HCT116 (cell line): ENCODE results near the gene CD3D.

ENCODE experiments used
- ATF3 ChIP-seq: IDR thresholded peaks from 2 replicates; pipeline ENCODE4 v1.6.1; 2012
- CTCF ChIP-seq, 3 experiments: fragments of 200-600 bp in 1 of 3; sonication (generic) in 1 of 3; IDR thresholded peaks in 2 of 3; conservative IDR thresholded peaks in 1 of 3; 2 replicates each; pipeline ENCODE4 v1.5.1; 2012 to 2017; ENCODE audit warnings: low read depth in 2 of 3, low read length in 2 of 3, antibody characterized with exemption in 1 of 3, borderline replicate concordance in 1 of 3, control low read depth in 1 of 3, mild to moderate bottlenecking in 1 of 3, mixed read lengths in 1 of 3, mixed run types in 1 of 3, moderate library complexity in 1 of 3; ENCODE audit not compliant: insufficient read depth in 1 of 3
- EZH2 ChIP-seq: fragments of 200-600 bp; sonication (generic); IDR thresholded peaks from 2 replicates; pipeline ENCODE4 v1.6.1; 2017; ENCODE audit warnings: antibody characterized with exemption, mixed run types
- EZH2phosphoT487 ChIP-seq: fragments of 200-600 bp; IDR thresholded peaks from 2 replicates; pipeline ENCODE4 v1.6.1; 2018; ENCODE audit warnings: antibody characterized with exemption, borderline replicate concordance
- JUND ChIP-seq: IDR thresholded peaks from 2 replicates; pipeline ENCODE4 v1.6.1; 2012
- MAX ChIP-seq: IDR thresholded peaks from 2 replicates; pipeline ENCODE4 v1.6.1; 2012
- POLR2A ChIP-seq: IDR thresholded peaks from 2 replicates; pipeline ENCODE4 v1.7.0; 2011; ENCODE audit warnings: borderline replicate concordance; ENCODE audit not compliant: insufficient read depth, insufficient read length; ENCODE audit errors: extremely low read depth
- POLR2AphosphoS5 ChIP-seq: IDR thresholded peaks from 2 replicates; pipeline ENCODE4 v1.6.1; 2011; ENCODE audit warnings: mild to moderate bottlenecking, low read depth, low read length, moderate library complexity
- REST ChIP-seq: IDR thresholded peaks from 2 replicates; pipeline ENCODE4 v1.6.1; 2012; ENCODE audit warnings: low read depth
- TCF7L2 ChIP-seq: IDR thresholded peaks from 2 replicates; pipeline ENCODE4 v1.7.0; 2011; ENCODE audit warnings: borderline replicate concordance, inconsistent platforms; ENCODE audit not compliant: insufficient read depth, insufficient read length; ENCODE audit errors: extremely low read depth
- YY1 ChIP-seq: IDR thresholded peaks from 2 replicates; pipeline ENCODE4 v1.6.1; 2011; ENCODE audit warnings: low read length, low read depth, moderate library complexity, mild to moderate bottlenecking; ENCODE audit not compliant: insufficient replicate concordance; ENCODE audit errors: extremely low read depth
- ZNF274 ChIP-seq: fragments of 200-500 bp; sonication (Bioruptor generic); IDR thresholded peaks from 2 replicates; pipeline ENCODE4 v1.6.1; 2014; ENCODE audit warnings: mild to moderate bottlenecking, low read depth, low read length, inconsistent platforms

- TF ChIP-seq ATF3 = no peak
- peak; percentile 72 to 79 (median 73) for TF ChIP-seq CTCF (IDR thresholded peaks at IDR 0.05 in 2 of 3, conservative IDR thresholded peaks at IDR 0.05 in 1 of 3; ENCODE audit: borderline replicate concordance in 1 of 3, insufficient read depth in 1 of 3, low read depth in 2 of 3, low read length in 2 of 3)
- no peak for TF ChIP-seq POLR2A
- no peak for TF ChIP-seq MAX
- TF ChIP-seq TCF7L2 = no peak
- TF ChIP-seq REST = no peak
- TF ChIP-seq EZH2phosphoT487 = no peak
- no peak for TF ChIP-seq EZH2
- TF ChIP-seq POLR2AphosphoS5 = no peak
- TF ChIP-seq YY1 = peak; percentile 11
- no peak for TF ChIP-seq ZNF274
- no peak for TF ChIP-seq JUND
Observed at GRCh38 chr11:118295815-118296454, 46.6 kb downstream of the CD3D start.
